Upper lobe of right lung (tissue), 1 donor: ENCODE measurements around the gene CD300LG. TPM values are rescaled to one million over a fixed set of nuclear protein-coding genes. Genes with fewer than 3 reads are reported as not detected.

Experiments used
- ATAC-seq: fragments of 200-7000 bp; cut with Tn5 transposase; one replicate; pipeline ENCODE4 v1.9.1; 2020; ENCODE audit warnings: mild to moderate bottlenecking, moderate library complexity
- DNase-seq: peaks from one replicate; pipeline ENCODE4 v3.0.0-alpha.2; 2020
- H3K27ac ChIP-seq: fragments of 200-600 bp; one replicate; pipeline ENCODE4 v1.8.0; 2022
- H3K27me3 ChIP-seq: fragments of 200-600 bp; one replicate; pipeline ENCODE4 v1.8.0; 2022; ENCODE audit warnings: mild to moderate bottlenecking
- H3K36me3 ChIP-seq: fragments of 200-600 bp; one replicate; pipeline ENCODE4 v1.8.0; 2022
- H3K4me1 ChIP-seq: fragments of 200-600 bp; one replicate; pipeline ENCODE4 v1.8.0; 2022
- H3K4me3 ChIP-seq: fragments of 200-600 bp; one replicate; pipeline ENCODE4 v1.8.0; 2022; ENCODE audit warnings: mild to moderate bottlenecking
- H3K9me3 ChIP-seq: fragments of 200-600 bp; one replicate; pipeline ENCODE4 v1.8.0; 2022
- intact Hi-C: fragments of 100-400 bp; cut with DNase I; formaldehyde crosslinking; loops from one replicate; pipeline ENCODE4 v1.11.0; 2022
- total RNA-seq: library from RNA; stranded (reverse); fragmentation: NEBNext Ultra II Directional; extraction: Animal tissue kit (Norgen Biotek cat#: 25700); gene quantifications from one replicate; pipeline ENCODE4 v1.2.1, GENCODE V29; 2021
- TF ChIP-seq, protein P1 (sequence below): fragments of 200-600 bp; IDR thresholded peaks from one replicate; pipeline ENCODE4 v1.8.0; 2022; ENCODE audit warnings: antibody characterized with exemption
- donor health status: DM: no; HTN: yes; CAD: no; lungs with severe emphysema.

CD300LG gene
- total RNA-seq, 1 donor from 2014 or later = 0.81 TPM

GRCh38 chr17:43871946-43872690 is 25.1 kb downstream of the CD300LG start:
- H3K4me3 ChIP-seq = peak overlapping the region; percentile 19
- peaks cover 6% of the 10 kb centered on the region for H3K27me3 ChIP-seq
- no peaks in the 10 kb centered on the region for H3K36me3 ChIP-seq
- intact Hi-C loops = no loop called here
- no peaks in the 10 kb centered on the region for H3K4me1 ChIP-seq
- ATAC-seq (peak; percentile 35), DNase-seq (no peak)
- H3K27ac ChIP-seq = peak overlapping the region; percentile 56
- H3K9me3 ChIP-seq = no peaks in the 10 kb centered on the region
- TF ChIP-seq, protein P1, sequence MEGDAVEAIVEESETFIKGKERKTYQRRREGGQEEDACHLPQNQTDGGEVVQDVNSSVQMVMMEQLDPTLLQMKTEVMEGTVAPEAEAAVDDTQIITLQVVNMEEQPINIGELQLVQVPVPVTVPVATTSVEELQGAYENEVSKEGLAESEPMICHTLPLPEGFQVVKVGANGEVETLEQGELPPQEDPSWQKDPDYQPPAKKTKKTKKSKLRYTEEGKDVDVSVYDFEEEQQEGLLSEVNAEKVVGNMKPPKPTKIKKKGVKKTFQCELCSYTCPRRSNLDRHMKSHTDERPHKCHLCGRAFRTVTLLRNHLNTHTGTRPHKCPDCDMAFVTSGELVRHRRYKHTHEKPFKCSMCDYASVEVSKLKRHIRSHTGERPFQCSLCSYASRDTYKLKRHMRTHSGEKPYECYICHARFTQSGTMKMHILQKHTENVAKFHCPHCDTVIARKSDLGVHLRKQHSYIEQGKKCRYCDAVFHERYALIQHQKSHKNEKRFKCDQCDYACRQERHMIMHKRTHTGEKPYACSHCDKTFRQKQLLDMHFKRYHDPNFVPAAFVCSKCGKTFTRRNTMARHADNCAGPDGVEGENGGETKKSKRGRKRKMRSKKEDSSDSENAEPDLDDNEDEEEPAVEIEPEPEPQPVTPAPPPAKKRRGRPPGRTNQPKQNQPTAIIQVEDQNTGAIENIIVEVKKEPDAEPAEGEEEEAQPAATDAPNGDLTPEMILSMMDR = no peak

DNA sequence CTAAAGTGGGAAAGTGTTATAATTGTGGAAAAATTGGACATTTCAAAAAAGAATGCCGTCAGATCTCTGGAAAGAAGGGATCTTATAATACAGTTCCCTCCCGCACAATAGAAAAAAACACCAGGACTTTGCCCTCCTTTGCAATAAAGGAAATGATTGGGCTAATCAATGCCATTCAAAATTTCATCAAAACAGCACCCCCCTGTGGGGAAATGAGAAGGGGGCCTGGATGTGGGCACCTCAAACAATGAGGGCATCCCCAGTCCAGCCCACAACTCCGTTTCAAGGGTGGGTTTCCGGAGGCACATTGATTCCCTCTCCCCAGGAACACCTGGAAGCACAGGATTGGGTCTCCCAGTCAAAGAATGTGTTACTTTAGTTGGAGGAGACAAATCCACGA is 26.1 kb downstream of the CD300LG start:
- ATAC-seq (no peak), DNase-seq (no peak)
- Histone ChIP-seq H3K27me3 (peaks cover 6% of the 10 kb centered on the region), H3K36me3 (no peaks in the 10 kb centered on the region), H3K4me3 (no peak overlapping the region), H3K9me3 (no peaks in the 10 kb centered on the region), H3K4me1 (no peaks in the 10 kb centered on the region), H3K27ac (no peak overlapping the region)
- TF ChIP-seq, protein P1 = no peak
- intact Hi-C loops = no loop called here

DNA sequence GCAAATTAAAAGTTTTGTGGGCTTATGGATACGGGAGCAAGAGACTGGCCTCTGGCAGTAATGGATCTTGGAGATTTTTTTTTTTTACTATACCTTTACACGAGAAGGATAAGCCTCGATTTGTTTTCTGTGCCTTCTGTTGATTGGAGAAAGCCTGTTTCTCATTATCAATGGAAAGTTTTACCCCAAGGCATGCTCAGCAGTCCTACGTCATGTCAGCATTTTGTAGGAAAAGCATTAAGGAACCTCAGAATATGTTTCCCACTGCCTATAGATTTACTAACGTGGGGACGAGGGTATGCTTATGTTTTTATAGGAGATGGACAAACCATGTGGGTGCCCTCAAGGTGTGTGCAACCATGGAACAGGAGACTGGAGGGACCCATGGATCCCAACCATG is 26.8 kb downstream of the CD300LG start:
- no peak for DNase-seq
- H3K27me3 ChIP-seq = peaks cover 6% of the 10 kb centered on the region
- no peaks in the 10 kb centered on the region for H3K9me3 ChIP-seq
- intact Hi-C loops = no loop called here
- H3K36me3 ChIP-seq = no peaks in the 10 kb centered on the region
- H3K4me1 ChIP-seq = no peaks in the 10 kb centered on the region
- TF ChIP-seq, protein P1 = no peak
- no peak overlapping the region for H3K27ac ChIP-seq
- no peak overlapping the region for H3K4me3 ChIP-seq
- no peak for ATAC-seq

DNA sequence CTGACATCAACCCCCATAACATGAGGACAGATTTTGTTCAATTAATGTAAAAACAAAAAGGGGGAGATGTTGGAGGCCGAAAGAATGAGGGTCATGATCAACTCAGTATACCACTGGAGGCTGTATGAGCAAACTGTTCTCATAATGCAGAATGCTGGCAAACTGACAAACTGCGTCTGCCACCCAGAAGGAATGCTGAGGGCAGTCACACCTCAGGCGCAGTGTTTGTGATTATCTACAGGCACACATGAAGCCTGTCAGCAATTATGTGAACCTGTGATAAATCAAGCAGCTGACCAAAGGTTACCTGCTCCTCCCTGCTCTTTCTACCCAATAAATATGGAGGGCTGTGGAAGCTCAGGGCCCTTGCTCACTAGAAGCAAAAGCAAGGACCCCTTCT is 27.3 kb downstream of the CD300LG start:
- Histone ChIP-seq H3K36me3 (no peaks in the 10 kb centered on the region), H3K9me3 (no peaks in the 10 kb centered on the region), H3K27ac (no peak overlapping the region), H3K4me1 (no peaks in the 10 kb centered on the region), H3K27me3 (peaks cover 6% of the 10 kb centered on the region), H3K4me3 (no peak overlapping the region)
- TF ChIP-seq, protein P1 = no peak
- DNase-seq (no peak), ATAC-seq (no peak)
- intact Hi-C loops = no loop called here

- Histone ChIP-seq H3K4me1 (no peaks in the 10 kb centered on the region), H3K4me3 (no peak overlapping the region), H3K36me3 (no peaks in the 10 kb centered on the region), H3K27ac (no peak overlapping the region), H3K27me3 (peaks cover 6% of the 10 kb centered on the region), H3K9me3 (no peaks in the 10 kb centered on the region)
- ATAC-seq (no peak), DNase-seq (no peak)
- TF ChIP-seq, protein P1 = no peak
- intact Hi-C loops = no loop called here
These were observed 28.6 kb downstream of the CD300LG start for GRCh38 chr17:43875476-43876147.
